MM.1S (cell line): Measurements from ENCODE around the gene MSLN.

Experiments
- EZH2 ChIP-seq: fragments of 300-600 bp; sonication (generic); optimal IDR thresholded peaks from 2 replicates; pipeline ENCODE3; 2017; ENCODE audit warnings: low read depth, mild to moderate bottlenecking, antibody characterized with exemption, low read length, mixed read lengths
- EZH2phosphoT487 ChIP-seq: fragments of 300-600 bp; sonication (generic); IDR thresholded peaks from 2 replicates; pipeline ENCODE4 v1.6.1; 2018; ENCODE audit warnings: antibody characterized with exemption, low read length
- TF ChIP-seq, protein P1 (sequence below): fragments of 300-600 bp; sonication (generic); IDR thresholded peaks from 2 replicates; pipeline ENCODE4 v1.5.1; 2016; ENCODE audit warnings: antibody characterized with exemption, low read length, mixed read lengths

DNA sequence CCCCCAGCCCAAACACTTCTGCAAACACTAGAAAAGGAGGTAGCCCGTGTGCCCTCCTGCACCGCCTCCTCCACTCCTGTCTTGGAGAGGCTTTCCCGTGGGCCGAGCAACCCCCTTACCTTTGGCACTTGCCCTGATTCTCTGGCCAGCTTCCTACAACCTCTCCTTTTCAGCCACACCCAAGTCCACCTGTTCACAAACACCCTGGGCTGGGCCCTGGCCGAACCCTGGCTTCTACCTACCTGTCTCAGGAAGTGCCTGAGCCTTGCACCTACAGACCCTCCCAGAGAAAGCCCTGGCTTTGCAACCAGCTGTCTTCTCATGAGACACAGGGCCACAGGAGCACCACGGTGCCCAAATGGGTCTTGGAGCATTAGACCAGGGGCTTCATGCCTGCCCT is 41.6 kb upstream of the MSLN start:
- TF ChIP-seq, protein P1, sequence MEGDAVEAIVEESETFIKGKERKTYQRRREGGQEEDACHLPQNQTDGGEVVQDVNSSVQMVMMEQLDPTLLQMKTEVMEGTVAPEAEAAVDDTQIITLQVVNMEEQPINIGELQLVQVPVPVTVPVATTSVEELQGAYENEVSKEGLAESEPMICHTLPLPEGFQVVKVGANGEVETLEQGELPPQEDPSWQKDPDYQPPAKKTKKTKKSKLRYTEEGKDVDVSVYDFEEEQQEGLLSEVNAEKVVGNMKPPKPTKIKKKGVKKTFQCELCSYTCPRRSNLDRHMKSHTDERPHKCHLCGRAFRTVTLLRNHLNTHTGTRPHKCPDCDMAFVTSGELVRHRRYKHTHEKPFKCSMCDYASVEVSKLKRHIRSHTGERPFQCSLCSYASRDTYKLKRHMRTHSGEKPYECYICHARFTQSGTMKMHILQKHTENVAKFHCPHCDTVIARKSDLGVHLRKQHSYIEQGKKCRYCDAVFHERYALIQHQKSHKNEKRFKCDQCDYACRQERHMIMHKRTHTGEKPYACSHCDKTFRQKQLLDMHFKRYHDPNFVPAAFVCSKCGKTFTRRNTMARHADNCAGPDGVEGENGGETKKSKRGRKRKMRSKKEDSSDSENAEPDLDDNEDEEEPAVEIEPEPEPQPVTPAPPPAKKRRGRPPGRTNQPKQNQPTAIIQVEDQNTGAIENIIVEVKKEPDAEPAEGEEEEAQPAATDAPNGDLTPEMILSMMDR, result no peak
- no peak for TF ChIP-seq EZH2
- TF ChIP-seq EZH2phosphoT487, result no peak
